D721Med (cell line): ENCODE data around the gene DNAJC15.

Source experiments
- DNase-seq: peaks from one replicate; pipeline ENCODE4 v3.0.0; 2011; ENCODE audit warnings: low spot score; ENCODE audit not compliant: insufficient read length
- FAIRE-seq: peaks from 2 replicates; lab custom pipeline; 2011; peaks lifted over from hg19 to GRCh38; lab: Jason Lieb, UNC
- TF ChIP-seq, protein P1 (sequence below): IDR thresholded peaks from 2 replicates; pipeline ENCODE4 v1.5.1; 2012; ENCODE audit warnings: mild to moderate bottlenecking, control low read depth; ENCODE audit not compliant: insufficient read depth; ENCODE audit errors: missing control alignments

Gene DNAJC15

DNA sequence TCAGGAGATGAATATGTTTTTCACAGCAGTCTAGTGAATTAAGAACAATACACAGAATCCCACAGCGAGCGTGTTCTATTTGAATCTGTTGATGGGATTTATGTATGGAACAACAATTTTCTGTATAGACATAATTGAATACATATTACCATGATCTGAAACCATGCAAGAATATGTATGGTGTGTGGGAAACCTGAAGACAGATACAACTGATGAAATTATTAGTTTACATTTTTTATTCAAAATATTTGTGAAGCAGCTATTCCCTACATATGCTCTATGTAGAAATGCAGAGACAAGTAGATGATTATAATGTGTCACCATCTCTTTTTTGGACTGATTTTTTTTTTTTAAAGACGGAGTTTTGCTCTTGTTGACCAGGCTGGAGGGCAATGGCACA lies 91.8 kb downstream of the DNAJC15 start:
- FAIRE-seq (no peak), DNase-seq (no peak)
- TF ChIP-seq, protein P1, sequence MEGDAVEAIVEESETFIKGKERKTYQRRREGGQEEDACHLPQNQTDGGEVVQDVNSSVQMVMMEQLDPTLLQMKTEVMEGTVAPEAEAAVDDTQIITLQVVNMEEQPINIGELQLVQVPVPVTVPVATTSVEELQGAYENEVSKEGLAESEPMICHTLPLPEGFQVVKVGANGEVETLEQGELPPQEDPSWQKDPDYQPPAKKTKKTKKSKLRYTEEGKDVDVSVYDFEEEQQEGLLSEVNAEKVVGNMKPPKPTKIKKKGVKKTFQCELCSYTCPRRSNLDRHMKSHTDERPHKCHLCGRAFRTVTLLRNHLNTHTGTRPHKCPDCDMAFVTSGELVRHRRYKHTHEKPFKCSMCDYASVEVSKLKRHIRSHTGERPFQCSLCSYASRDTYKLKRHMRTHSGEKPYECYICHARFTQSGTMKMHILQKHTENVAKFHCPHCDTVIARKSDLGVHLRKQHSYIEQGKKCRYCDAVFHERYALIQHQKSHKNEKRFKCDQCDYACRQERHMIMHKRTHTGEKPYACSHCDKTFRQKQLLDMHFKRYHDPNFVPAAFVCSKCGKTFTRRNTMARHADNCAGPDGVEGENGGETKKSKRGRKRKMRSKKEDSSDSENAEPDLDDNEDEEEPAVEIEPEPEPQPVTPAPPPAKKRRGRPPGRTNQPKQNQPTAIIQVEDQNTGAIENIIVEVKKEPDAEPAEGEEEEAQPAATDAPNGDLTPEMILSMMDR: no peak

DNA sequence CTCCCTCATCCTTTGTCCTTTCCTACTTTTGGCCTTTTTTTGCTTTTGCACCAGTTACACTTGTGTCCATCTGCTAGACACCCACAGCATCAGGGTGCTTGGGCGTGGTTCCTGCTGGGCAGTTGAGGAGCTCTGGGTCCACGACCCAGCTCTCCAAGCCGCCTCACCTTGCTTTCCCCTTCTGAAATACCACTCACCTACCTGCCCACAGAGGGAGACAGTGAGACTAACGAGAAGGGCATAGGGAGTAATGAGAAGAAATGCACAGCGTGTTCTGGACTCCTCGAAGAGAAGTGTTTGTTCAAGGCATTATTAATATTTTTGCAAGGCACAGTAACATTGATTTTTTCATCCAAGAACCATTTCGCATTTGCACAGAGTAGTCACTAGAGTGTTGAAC lies 92.9 kb downstream of the DNAJC15 start:
- TF ChIP-seq, protein P1: no peak
- DNase-seq: no peak
- FAIRE-seq: no peak

DNA sequence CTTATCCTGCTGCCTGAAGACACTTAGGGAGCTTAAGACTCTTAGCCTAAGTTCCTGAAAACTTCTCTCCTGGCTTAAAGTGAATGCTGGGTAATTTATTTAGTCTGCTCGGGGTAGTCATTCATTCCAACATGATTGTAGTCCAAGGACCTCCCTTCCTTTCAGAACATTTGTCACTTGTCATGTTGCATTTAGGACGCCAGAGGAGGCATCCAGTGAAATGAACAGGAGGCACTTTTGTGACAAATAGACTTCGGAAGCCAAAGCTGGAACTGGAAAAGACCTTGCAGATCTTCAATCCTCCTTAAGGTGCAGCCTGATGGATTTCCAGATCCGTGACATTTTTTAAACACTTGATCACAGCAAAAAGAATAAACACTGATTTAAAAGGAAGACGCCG lies 95.1 kb downstream of the DNAJC15 start:
- TF ChIP-seq, protein P1: no peak
- FAIRE-seq (no peak), DNase-seq (no peak)

DNA sequence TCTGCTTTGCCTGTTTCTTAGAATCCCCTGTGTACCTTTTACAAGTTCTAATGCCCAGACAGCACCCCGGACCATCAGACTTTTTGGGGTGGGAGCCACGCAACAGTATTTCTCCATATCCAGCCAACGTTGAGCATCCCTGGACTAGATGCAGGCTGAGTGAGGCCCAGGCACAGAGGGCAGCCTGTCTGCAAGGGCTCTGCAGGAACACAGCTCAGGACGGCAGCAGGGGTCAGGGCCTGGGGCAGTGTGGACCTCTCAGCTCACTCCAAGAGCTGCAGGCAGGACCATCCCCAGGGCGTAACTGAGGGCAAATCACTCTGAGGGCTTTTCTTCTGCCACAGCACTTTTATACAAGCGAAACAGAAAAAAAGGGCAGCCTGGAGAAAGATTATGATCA lies 95.8 kb downstream of the DNAJC15 start:
- DNase-seq (no peak), FAIRE-seq (no peak)
- TF ChIP-seq, protein P1: no peak

GRCh38 chr13:43122791-43123190 lies 99.4 kb downstream of the DNAJC15 start:
- FAIRE-seq (no peak), DNase-seq (no peak)
- TF ChIP-seq, protein P1: no peak

DNA sequence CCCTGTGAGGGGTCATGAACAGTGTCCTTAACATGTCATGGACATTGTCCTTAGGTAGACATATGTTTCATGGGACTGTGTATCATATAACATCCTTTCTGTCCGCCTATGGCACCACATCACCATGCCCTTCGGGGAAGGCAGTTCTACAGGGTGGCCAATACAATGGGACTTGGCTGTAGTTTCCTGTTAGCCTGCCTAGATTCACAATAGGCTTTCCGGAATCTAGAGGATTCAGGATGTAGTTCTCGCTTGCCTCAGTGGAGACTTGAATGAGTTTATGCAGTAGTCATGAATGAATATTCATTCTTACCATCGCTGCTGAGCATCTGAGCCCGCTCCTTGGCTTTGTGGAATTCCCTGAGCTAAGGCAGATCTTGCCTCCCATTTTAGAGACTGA lies 100.5 kb downstream of the DNAJC15 start:
- DNase-seq: no peak
- no peak for FAIRE-seq

GRCh38 chr13:43124490-43124889 lies 101.1 kb downstream of the DNAJC15 start:
- DNase-seq: no peak
- TF ChIP-seq, protein P1: no peak
- no peak for FAIRE-seq

More for the DNA sequence above, 100.5 kb downstream of the DNAJC15 start:
- TF ChIP-seq, protein P1: no peak
